HTR-8/SVneo (cell line): Measurements from ENCODE around the gene NPNT.
A peak's percentile ranks its signal among the peaks of the same experiment; 100 is the strongest.
"Not testable (repeated sequence)": the region's sequence is repeated elsewhere in the genome, so short reads cannot be mapped to it uniquely, and the experiment has no call there.

ENCODE experiments used
- DNase-seq: peaks from one replicate; pipeline ENCODE4 v3.0.0; 2011; ENCODE audit warnings: low spot score, mixed read lengths; ENCODE audit not compliant: insufficient read length
- FAIRE-seq: peaks from 2 replicates; lab custom pipeline; 2011; peaks lifted over from hg19 to GRCh38; lab: Jason Lieb, UNC

NPNT gene

GRCh38 chr4:105894660-105895582 lies at the start of gene NPNT:
Gene NPNT (plus strand): TSS chr4:105895471. CDS start chr4:105895653, 182 bp downstream.
- FAIRE-seq (no peak), DNase-seq (no peak)

GRCh38 chr4:105845559-105845958 lies 49.7 kb upstream of the NPNT start:
- DNase-seq (no peak), FAIRE-seq (no peak)

- DNase-seq, FAIRE-seq: not testable (repeated sequence)
Observed at GRCh38 chr4:105848359-105848758, 46.9 kb upstream of the NPNT start.

- FAIRE-seq (no peak), DNase-seq (no peak)
Observed at GRCh38 chr4:105851196-105851595, 44.1 kb upstream of the NPNT start.

GRCh38 chr4:105852230-105852629 lies 43.0 kb upstream of the NPNT start:
- not testable (repeated sequence) for DNase-seq, FAIRE-seq

GRCh38 chr4:105858466-105859040 lies 36.7 kb upstream of the NPNT start:
- DNase-seq = no peak
- no peak for FAIRE-seq

- DNase-seq = peak; percentile 5
- no peak for FAIRE-seq
Observed at GRCh38 chr4:105859233-105859632, 36.0 kb upstream of the NPNT start.

GRCh38 chr4:105870963-105871362 lies 24.3 kb upstream of the NPNT start:
- FAIRE-seq = no peak
- no peak for DNase-seq

- DNase-seq (no peak), FAIRE-seq (no peak)
Observed at GRCh38 chr4:105871997-105872396, 23.3 kb upstream of the NPNT start.

GRCh38 chr4:105875233-105875632 lies 20.0 kb upstream of the NPNT start:
- DNase-seq (no peak), FAIRE-seq (no peak)

GRCh38 chr4:105878668-105879067 lies 16.6 kb upstream of the NPNT start:
- no peak for FAIRE-seq
- DNase-seq = no peak

GRCh38 chr4:105887508-105887907 lies 7.8 kb upstream of the NPNT start:
- no peak for FAIRE-seq

GRCh38 chr4:105895583-105896460 lies 551 bp downstream of the NPNT start:
- FAIRE-seq = no peak
- no peak for DNase-seq

More at GRCh38 chr4:105887508-105887907, 7.8 kb upstream of the NPNT start:
- no peak for DNase-seq

- no peak for DNase-seq
- FAIRE-seq = no peak
Observed at GRCh38 chr4:105896461-105896942, 1.2 kb downstream of the NPNT start.

- no peak for FAIRE-seq
- DNase-seq = no peak
Observed at GRCh38 chr4:105896984-105897775, 1.9 kb downstream of the NPNT start.

- DNase-seq = no peak
- no peak for FAIRE-seq
Observed at GRCh38 chr4:105900541-105900940, 5.3 kb downstream of the NPNT start.

- FAIRE-seq (no peak), DNase-seq (no peak)
Observed at GRCh38 chr4:105902550-105903262, 7.4 kb downstream of the NPNT start.

GRCh38 chr4:105909787-105910281 lies 14.6 kb downstream of the NPNT start:
- no peak for FAIRE-seq
- DNase-seq = no peak

GRCh38 chr4:105911426-105911825 lies 16.2 kb downstream of the NPNT start:
- no peak for FAIRE-seq

More at GRCh38 chr4:105911426-105911825, 16.2 kb downstream of the NPNT start:
- no peak for DNase-seq
